SU-DHL-6 (cell line): Measurements from ENCODE around the gene NPBWR2.

Source experiments
- EZH2phosphoT487 ChIP-seq: fragments of 200-600 bp; sonication (generic), shearing (Covaris generic); conservative IDR thresholded peaks from 2 replicates; pipeline ENCODE4 v1.6.1; 2018; ENCODE audit warnings: mild to moderate bottlenecking, antibody characterized with exemption, low read length, moderate library complexity, mixed read lengths
- TF ChIP-seq, protein P1 (sequence below): fragments of 200-600 bp; sonication (generic); IDR thresholded peaks from one replicate; pipeline ENCODE4 v1.5.1; 2017; ENCODE audit warnings: antibody characterized with exemption, mild to moderate bottlenecking, low read length, moderate library complexity; ENCODE audit not compliant: insufficient read depth, poor library complexity, severe bottlenecking

DNA sequence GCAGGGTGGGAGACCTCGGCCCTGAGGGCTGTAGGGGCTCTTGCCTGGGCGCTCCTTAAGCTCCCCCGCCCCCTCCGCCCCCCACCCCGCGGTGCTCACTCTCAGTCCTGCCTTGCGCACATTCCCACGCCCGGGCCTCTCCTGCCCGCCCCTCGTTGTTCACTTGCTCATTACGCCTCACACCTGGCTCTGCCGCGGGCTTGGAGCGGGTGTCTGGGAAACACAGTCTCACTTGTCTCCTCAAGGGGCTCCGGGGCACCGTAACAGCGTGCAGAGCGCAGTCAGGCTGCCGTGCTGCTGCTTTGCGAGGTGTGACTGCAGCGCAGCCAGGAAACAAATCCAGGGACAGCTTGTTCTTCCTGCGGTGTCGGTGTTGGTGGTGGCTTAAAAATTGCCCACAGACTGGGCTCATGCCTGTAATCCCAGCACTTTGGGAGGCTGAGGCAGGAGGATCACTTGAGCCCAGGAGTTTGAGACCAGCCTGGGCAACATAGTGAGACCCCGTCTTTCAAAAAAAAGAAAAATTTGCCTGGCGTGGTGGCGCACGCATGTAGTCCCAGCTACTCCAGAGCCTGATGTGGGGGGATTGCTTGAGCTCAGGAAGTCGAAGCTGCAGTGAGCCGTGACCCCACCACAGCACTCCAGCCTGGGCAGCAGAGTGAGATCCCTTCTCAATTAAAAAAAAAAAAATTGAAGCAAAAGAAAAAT is 4.6 kb downstream of the NPBWR2 start:
- TF ChIP-seq, protein P1, sequence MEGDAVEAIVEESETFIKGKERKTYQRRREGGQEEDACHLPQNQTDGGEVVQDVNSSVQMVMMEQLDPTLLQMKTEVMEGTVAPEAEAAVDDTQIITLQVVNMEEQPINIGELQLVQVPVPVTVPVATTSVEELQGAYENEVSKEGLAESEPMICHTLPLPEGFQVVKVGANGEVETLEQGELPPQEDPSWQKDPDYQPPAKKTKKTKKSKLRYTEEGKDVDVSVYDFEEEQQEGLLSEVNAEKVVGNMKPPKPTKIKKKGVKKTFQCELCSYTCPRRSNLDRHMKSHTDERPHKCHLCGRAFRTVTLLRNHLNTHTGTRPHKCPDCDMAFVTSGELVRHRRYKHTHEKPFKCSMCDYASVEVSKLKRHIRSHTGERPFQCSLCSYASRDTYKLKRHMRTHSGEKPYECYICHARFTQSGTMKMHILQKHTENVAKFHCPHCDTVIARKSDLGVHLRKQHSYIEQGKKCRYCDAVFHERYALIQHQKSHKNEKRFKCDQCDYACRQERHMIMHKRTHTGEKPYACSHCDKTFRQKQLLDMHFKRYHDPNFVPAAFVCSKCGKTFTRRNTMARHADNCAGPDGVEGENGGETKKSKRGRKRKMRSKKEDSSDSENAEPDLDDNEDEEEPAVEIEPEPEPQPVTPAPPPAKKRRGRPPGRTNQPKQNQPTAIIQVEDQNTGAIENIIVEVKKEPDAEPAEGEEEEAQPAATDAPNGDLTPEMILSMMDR, result no peak
- TF ChIP-seq EZH2phosphoT487, result no peak
